Activated CD8-positive, alpha-beta memory T cell treated with anti-CD3 and anti-CD28 coated beads, Interleukin-2, amount 50 U/mL, for 4 hours (primary cell): Measurements from ENCODE around the gene FRMD4A.

Experiments
- DNase-seq: peaks from one replicate; pipeline ENCODE4 v3.0.0-alpha.2; 2020

Gene FRMD4A

DNA sequence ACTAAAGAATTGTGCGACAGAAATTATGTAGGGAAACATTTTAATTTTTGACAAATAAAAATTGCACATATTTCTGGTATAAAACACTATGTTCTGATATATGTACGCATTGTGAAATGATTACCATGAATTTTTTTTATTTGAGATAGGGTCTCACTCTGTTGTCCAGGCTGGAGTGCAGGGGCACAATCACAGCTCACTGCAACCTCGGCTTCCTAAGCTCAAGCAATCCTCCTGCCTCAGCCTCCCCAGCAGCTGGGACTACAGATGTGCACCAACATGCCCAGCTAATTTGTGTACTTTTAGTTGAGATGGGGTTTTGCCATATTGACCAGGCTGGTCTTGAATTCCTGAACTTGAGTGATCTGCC, 149.2 kb downstream of the FRMD4A start:
- no peak for DNase-seq

DNA sequence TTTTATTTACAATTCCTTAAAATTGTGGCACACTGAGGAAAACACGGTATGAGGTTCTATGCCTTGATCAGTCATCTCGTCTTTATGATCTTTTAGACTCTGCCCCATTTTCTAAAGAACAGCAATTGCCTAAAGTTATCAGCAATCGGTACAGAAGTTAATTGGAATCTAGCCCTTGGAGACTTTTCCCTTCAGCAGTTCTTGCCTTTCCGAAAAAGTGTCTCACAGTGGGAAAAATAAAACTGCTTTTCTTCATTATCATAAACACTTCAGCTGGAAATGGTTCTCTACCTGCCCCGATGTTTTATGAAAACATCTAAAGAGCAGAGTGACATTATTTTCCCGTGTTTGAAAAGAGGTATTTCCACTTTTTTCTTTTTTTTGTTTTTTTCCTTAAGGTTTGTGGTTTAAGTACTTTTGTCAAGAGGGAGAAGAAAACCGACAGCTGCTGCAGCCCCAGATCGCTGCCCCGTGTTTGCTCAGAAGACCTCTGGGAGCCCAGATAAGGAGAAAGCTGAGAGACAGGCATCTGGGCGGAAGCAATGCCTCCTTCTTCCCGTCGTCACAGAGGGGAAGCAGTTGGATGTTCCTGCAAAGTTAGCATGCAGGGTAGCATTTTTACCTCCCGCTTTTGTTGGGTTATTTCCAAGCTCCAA, 149.7 kb downstream of the FRMD4A start:
- no peak for DNase-seq

DNA sequence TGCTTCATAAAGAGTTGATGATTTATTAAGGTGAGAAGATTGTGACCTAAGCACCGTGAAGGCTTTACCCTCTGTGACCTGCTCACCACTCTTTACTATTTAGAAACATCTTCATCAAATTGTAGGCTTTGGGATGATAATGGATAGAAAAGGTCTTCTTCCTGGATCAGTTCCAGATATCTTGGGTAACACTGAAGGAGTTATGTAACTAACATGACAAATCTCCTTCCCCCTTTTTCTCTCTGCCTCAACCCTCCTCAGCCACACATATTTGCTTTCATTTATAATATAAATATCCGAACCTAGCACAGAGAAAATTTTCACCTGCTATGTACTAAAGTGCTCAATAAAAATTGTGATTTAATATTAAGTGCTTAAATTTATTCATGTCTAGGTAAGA, 151.5 kb downstream of the FRMD4A start:
- DNase-seq: no peak

DNA sequence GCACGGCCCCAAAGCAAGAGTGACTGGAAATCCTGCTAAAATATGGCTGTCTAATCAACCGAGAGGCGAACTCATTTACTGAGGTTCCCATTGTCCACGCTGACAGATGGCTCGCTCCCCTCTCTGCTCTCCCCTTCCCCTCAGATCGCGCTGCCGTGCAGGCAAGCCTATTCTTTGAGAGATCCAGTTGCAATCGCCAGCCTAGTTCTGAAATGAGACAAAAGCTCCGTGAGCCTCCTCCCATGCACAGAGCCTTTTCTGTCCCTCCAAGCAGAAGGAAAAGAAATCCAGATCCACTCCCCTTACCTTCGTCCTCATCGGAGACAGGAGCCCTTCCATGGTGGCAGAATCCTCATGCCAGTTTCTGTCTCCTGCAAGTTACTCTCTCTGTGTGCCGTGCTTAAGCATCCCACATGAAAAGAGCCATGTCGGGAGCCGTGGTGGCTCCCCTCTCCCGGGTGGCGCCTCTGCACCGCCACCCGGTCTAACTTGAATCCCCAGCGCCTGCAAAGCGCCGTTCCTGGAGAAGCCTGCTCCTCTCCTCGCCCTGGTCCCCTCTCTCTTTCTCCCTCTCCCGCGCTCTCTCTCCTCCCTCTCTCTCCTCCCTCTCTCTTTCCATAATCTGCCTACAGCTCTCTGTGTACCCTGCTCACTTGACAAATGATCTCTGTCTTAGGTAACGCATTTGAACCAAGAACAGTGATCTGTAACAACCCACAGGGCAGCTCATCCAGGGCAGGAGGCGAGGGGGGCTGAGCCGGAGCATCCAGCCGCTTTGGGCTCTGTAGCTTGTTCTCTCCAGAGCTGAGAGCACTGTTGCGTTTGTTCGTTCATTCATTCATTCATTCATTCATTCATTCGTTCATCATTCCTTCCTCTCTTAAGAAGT, 156.8 kb downstream of the FRMD4A start:
- DNase-seq: no peak

DNA sequence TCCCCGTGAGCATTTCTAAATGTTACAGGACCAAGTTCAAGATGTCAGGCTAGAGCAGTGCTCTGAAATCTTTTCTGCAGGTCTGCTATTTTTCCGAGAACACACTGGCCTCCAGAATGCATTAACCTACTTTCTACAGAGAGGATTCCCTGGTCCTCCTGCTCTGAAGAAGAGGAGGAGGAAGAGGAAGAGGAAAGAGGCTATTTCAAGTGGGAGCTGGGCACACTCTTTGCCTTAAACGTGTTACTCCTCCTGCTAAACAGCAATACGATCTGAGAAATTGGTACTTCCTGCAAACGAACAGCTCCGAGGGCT, 157.4 kb downstream of the FRMD4A start:
- DNase-seq: no peak

DNA sequence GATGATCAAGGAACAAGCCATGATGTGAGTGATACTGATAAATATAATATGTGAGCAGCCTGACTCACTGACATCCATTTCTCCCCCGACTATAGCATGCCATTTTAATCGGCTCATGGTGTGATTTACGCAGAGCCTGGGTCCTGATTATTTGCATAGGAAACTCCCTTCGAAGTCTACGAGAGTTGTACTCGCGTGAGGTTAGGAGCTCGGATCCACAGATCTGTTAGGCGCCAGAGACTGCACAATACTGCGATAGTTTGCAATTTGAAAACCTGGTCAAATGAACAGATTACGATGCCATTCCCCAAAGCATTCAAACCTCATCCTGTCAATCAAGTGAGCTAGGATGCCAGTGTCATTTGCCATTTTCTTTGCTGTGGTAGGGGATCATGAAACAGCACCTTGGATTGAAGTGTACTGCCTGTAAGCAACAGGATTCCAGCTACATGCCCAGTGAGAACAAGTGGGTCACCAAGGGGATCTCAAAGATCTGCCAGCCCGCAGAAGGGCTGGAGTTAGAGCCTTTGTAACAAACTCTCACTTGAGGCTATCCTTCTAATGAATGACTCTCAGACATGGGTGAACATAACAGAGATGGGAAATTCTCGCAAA, 158.3 kb downstream of the FRMD4A start:
- no peak for DNase-seq

DNA sequence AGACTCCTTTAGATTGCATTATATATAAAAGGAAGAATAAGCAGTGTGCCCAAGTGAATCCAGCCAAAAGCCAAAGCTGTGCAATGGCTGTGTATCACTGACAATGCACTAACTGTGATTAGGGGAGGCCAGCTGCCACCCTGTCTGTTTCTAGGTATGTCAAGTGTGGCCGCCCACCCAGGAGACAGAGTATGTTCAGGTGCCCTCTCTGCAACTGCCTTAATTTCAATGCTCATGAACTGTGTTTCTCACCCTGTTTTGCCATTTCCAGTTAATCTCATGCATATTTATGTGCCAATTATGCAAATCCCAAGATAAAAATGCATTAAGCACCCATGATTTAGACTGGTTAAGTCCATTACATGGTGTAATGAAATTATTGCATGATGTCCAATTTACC, 159.4 kb downstream of the FRMD4A start:
- no peak for DNase-seq

DNA sequence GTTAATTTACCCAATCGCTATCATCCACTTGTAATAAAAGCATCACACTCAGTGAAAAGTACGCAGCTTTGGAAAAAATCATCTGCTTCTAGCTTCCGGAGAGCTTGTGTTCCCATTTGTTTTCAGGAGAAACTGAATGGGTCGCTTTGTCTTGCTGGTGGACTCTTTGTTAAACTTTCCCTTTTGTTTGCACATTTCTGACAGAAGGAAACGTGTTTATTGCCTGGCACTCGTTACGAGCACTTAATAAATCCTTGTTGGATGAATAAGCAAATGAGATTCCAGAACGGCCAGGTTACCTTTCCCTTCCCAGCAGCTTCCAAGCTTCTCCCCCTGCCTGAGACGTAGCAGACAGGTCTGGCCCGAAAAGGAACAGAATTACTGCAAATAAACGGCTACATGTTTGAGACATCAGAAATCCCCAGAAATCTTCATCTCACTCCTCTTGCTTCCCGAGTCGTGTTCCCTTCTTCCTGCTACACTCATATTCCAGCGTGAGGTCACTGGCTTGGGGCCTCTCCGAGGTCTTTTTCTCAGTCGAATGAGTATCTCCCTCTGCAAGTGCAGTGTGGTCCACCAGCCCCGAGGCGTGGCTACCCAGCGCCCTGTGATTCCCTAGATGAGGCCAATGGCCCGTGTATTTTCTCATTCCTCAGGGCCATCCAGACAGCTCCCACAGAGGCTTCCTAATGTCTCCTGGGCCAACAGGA, 167.2 kb downstream of the FRMD4A start:
- DNase-seq: no peak

DNA sequence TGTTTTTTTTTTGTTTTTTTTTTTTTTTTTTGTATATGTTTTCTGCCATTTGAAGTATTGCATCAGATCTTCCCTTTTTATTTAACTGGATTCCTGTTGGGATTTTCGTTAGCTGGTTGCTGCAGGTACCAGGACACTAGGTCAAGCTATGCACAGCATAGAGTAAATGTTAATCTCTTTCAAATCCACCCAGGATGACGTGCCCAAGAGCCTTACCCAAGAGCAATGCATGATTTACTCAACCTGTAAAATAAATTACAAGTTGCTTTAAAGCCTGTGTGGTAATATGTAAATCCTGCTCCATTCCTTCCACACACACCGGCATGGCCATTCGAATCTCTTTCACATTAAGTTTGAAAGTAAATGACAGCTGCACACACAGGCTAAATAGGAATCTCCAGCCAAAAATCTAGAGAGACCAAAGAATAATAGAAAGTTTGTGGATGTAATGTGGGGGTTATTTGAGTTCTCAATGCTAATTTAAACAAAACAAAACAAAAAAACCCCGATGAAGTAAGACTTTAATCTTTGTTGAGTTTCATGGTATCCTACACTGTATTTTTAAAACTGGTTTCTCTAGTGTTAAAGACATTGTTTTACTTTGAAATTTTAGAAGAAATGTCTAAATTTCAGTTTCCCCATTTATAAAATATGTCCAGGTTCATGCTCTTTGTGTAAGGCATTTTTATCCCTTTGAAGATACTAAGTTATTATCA, 167.9 kb downstream of the FRMD4A start:
- DNase-seq: no peak

DNA sequence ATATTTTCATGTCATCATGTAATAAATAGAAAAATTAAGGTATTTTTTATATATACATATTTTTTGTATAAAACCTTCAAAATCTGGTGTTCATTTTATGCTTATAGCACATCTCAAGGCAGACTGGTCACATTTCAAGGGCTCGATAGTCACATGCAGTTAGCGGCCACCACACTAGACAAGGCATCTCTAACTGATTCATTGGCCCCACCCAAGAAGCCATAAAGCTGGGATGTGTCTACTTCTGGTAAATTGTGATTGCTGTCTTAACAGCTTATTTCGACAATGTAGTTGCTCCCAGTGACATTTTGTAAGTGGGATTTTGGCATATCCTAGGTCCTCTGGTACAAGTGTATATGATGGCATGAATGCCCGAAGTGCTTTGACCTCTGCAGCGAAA, 168.7 kb downstream of the FRMD4A start:
- no peak for DNase-seq

DNA sequence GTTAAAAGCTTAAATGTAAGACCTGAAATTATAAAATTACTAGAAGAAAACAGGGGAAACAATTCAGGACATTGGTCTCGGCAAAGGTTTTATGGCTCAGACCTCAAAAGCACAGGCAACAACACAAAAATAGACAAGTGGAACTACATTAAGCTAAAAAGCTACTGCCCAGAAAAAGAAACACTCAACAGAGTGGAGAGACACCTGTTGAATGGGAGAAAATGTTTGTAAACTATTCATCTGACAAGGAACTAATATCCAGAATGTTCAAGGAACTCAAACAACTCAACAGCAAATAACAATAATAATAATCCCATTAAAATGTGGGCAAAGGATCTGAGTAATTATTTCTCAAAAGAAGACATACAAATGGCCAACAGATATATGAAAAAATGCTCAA, 170.4 kb downstream of the FRMD4A start:
- no peak for DNase-seq

DNA sequence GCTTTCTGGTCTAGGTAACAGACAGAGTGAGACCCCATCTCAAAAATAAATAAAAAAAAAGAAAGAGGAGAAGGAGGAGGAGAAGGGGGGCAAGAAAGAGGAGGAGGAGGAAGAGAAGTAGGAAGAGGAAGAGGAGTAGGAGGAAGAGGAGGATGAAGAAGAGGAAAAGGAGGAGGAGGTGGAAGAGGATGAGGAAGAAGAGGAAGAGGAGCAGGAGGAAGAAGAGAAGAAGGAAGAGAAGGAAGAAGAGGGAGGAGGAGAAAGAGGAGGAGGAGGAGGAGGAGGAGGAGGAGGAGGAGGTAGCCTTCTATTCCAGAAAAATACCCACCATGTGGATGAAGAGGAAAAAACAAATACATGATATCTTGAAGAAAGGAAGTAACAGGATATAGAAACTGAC, 172.1 kb downstream of the FRMD4A start:
- no peak for DNase-seq

DNA sequence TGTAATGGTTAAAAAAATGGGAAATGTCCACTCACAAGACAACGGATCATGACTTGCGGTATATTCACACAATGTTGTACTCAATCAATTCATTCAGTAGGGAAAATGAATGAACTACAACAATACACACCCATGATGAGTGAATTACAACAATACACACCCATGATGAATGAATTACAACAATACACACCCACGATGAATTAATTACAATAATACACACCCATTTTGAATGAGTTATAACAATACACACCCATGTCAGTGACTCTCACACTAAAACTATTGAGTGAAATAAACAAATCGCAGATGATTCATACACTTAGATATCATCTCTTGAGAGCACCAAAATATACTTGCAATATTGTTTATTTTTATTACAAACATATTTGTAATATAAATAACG, 174.6 kb downstream of the FRMD4A start:
- DNase-seq: no peak

DNA sequence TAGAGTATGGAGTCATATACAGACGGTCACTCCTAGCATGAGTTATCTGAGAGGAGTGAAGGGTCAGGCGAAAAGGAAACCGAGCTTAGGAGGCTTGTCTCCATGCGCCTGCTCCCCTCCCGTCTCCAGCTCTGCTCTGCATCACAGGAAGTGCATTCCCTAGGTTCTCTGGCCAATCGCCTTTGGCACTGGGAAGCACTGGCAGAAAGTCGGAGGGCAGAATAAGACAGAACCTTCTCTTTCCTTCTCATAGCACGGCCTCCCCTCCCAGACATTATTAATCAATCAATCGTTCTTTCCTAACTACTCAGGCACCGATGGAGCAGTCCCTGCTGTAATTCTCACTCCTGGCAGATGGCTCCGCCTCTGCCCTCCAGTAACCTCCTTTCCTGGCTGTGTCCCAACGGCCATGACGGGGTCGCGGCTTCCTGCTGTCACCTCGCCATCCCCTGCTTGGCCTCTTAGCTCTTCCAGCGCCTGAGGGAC, 177.1 kb downstream of the FRMD4A start:
- no peak for DNase-seq

DNA sequence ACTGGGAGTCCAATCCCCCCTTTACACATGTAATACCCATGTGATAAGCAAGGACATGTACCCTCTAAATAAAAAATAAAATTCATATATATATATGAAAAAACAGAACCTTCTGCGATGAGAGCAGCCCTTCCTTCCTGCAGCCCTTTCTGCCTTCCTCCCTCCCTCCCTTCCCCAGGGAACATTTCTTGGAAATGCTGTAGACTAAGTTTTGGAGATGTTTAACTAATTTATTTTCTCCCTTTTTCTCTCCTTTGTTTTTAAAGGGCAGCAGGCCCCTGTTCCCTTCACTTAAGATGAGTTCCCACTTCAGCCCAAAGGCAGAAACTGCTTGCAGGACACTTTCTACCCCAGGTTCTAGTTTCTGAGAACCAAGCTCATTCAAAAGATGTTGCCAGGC, 179.2 kb downstream of the FRMD4A start:
- no peak for DNase-seq

DNA sequence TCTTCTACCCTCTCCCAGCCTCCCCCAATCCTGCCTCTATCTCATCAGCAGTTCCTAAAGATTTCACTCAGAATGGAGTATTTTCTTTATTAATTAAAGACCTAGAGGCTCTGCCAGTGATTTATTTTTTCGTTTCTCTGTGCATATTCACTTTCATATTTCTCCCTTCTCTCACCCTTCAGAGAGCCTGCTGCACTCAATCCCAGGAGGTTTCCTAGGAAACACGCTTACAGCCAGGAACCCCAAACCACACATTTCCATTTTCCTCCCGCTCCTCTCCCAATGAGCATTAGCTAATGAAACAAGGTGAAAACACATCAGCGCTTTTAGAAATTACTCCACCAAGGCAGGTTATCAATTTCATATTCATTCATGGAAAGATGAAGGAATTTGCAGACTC, 180.2 kb downstream of the FRMD4A start:
- DNase-seq: no peak

DNA sequence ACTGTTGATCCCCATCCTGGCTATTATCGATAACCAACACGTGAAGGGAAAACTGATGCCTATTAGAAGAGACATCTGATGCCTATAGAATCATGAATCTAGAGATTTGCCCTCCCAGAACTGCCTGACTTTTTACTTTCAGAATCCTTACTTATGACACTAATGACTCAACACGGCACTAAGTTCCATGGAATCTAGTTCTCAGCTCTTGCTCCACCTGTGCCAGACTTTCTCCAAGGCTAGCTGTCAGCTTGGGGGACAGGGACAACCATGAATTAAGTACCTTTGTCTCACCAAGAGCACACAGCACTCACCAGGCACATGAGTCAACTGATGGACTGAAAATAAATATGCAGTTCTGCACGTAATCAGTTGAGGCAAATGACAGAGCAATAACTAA, 184.2 kb downstream of the FRMD4A start:
- DNase-seq: no peak

DNA sequence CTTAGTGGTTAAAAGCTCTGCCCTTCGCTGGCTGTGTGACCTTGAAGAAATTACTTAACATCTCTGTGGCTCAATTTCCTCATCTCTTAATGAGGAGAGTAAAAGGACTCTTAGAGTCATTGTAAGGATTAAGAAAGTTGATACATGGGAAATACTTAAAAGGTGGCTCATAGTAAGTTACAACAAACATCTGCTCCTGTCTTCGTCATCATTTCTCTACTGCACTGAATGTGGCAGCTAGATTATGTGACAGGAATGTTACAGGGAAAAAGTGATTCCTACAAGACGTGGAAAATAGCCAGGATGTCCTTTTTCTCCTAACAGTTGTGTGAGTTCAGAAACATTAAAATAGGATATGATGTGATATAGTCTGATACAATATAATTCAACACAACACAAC, 184.7 kb downstream of the FRMD4A start:
- no peak for DNase-seq

DNA sequence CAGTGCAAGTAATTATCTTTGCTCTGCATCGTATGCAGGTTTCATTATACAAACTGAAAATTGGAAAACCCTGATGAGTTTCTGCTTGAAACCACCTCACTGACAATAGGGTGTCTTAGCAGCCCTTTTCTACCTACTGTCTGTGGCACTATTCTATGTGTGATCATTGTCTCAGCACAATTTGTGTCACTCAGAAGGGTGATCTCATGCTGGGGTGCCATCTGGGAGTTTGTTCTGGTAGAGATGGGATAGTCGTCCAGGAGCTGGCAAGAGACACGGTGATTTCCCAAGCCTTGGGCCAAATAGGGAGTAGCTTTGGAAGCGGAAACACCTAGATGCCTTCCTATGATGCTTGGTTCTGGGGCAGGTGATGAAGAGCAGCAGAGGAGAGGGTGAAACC, 186.3 kb downstream of the FRMD4A start:
- DNase-seq: no peak

DNA sequence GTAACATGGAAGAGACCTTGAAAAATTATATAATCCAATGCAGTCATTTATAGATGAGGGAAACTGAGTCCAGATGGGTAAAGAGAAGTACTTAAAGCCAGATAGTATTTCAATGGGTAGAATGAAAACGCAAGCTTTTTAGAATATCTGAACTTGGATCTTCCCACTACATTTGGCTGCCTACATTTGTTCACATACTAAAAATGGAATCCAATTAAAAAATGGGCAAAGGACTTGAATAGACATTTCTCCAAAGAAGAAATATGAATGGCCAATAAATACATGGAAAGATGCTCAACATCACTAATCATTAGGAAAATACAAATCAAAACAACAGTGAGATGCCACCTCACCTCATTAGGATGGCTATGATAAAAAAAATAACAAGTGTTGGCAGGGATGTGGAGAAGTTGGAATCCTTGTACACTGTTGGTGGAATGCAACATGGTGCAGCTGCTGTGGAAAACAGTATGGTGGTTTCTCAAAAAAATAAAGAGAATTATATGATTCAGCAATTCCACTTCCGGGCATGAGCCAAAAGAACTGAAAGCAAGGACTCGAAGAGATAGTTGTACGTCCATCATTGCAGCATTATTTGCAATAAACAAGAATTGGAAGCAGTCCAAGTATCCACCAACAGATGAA, 188.0 kb downstream of the FRMD4A start:
- no peak for DNase-seq

DNA sequence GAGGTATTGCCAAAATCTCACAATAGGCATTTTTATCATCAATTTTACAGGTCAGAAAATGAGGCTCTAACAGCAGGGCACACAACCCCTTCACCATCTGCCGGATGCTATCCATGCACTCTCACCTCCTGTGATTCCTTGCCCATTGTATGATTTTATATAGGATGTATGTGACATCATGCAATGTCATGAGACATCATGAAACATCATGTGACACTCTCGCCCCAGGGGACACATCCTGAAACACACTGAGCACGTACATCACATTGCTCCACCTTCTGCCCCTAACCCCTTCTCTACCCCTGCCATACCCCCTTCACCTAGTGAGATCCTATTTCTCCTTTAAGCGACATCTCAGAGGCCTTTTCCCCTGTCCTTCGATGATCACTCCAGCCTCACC, 189.4 kb downstream of the FRMD4A start:
- DNase-seq: no peak

DNA sequence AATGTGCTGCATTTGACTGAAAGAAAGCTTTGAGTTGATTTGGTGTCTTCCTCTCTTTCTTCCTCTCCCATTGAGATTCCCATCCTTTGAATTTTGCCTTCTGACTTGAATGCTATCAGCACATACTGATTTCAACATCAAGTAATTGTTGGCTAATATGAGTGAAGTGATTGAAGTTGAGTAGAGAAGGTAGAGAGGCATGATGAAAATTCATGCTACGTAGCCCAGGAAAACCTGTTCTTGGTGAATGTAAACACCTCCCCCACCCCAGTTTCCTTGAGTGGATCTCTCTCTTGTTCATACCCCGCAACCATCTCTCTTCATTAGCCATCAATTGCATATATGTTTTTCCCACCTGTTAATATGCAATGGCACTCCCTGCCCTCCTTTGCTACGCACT, 193.3 kb downstream of the FRMD4A start:
- DNase-seq: no peak
